IMR-90 (cell line): Measurements from ENCODE around the gene HOXD8. TPM values are rescaled to one million over a fixed set of nuclear protein-coding genes. Genes with fewer than 3 reads are reported as not detected.

Experiments
- ATAC-seq: fragments of 200-7000 bp; cut with Tn5 transposase; 2 replicates; pipeline ENCODE4 v1.9.1; 2020; ENCODE audit warnings: low read depth, mild to moderate bottlenecking, moderate library complexity
- BruUV-seq: library from RNA; stranded (reverse); fragments of 400-500 nt; replicated peaks from 2 replicates; lab custom pipeline; 2021; lab: Mats Ljungman, UMichigan
- CTCF ChIA-PET: fragments of 300-600 bp; formaldehyde crosslinking; extraction: SDS; loops from one replicate; lab custom pipeline; 2021; ENCODE audit warnings: antibody characterized with exemption; lab: Yijun Ruan, JAX
- POLR2A ChIA-PET: fragments of 300-600 bp; sonication (Branson Sonifier 250); formaldehyde crosslinking; loops from one replicate; lab custom pipeline; 2022; ENCODE audit warnings: antibody characterized with exemption; ENCODE audit not compliant: unreplicated experiment; lab: Charles Lee
- DNase-seq: peaks from one replicate; pipeline ENCODE4 v3.0.0; 2013
- H2AFZ ChIP-seq: replicated peaks from 2 replicates; pipeline ENCODE3; 2013; ENCODE audit warnings: low read length, mild to moderate bottlenecking; ENCODE audit not compliant: poor library complexity
- H2AK5ac ChIP-seq: 2 replicates; pipeline ENCODE4 v1.6.1; 2013; ENCODE audit warnings: low read depth, low read length, inconsistent platforms
- H2AK9ac ChIP-seq: replicated peaks from 2 replicates; pipeline ENCODE3; 2013; ENCODE audit warnings: mild to moderate bottlenecking, low read depth, low read length, moderate library complexity; ENCODE audit not compliant: poor library complexity
- H2BK120ac ChIP-seq: 2 replicates; pipeline ENCODE4 v1.6.1; 2013; ENCODE audit warnings: low read depth, low read length, inconsistent platforms
- H2BK15ac ChIP-seq: 3 replicates; pipeline ENCODE4 v1.6.1; 2013; ENCODE audit warnings: low read depth, low read length, inconsistent platforms
- H2BK20ac ChIP-seq: 2 replicates; pipeline ENCODE4 v1.6.1; 2013; ENCODE audit warnings: low read depth, mild to moderate bottlenecking, inconsistent platforms, low read length, moderate library complexity
- H2BK5ac ChIP-seq: 2 replicates; pipeline ENCODE4 v1.6.1; 2013; ENCODE audit warnings: mild to moderate bottlenecking, low read depth, low read length, inconsistent platforms; ENCODE audit not compliant: poor library complexity, severe bottlenecking
- H3K14ac ChIP-seq: replicated peaks from 2 replicates; pipeline ENCODE4 v1.6.1; 2013; ENCODE audit warnings: low read depth, low read length, inconsistent platforms
- H3K18ac ChIP-seq: 2 replicates; pipeline ENCODE4 v1.6.1; 2013; ENCODE audit warnings: low read depth, low read length, control low read depth
- H3K23ac ChIP-seq: 2 replicates; pipeline ENCODE4 v1.6.1; 2013; ENCODE audit warnings: low read depth, low read length, inconsistent platforms
- H3K27ac ChIP-seq: 2 replicates; pipeline ENCODE4 v1.5.1; 2013; ENCODE audit warnings: mild to moderate bottlenecking, control low read depth, low read length; ENCODE audit not compliant: insufficient read depth
- H3K27me3 ChIP-seq: 2 replicates; pipeline ENCODE4 v1.6.1; 2013; ENCODE audit warnings: low read length; ENCODE audit not compliant: control insufficient read depth, insufficient read depth
- H3K36me3 ChIP-seq: 2 replicates; pipeline ENCODE4 v1.6.1; 2013; ENCODE audit warnings: low read length, mixed read lengths; ENCODE audit not compliant: control insufficient read depth, insufficient read depth
- H3K4ac ChIP-seq: 2 replicates; pipeline ENCODE4 v1.6.1; 2013; ENCODE audit warnings: low read depth, low read length, inconsistent platforms
- H3K4me1 ChIP-seq: 2 replicates; pipeline ENCODE4 v1.6.1; 2013; ENCODE audit warnings: low read length, mixed read lengths; ENCODE audit not compliant: control insufficient read depth, insufficient read depth
- H3K4me2 ChIP-seq: 2 replicates; pipeline ENCODE4 v1.6.1; 2013; ENCODE audit warnings: low read depth, mild to moderate bottlenecking, control low read depth, low read length, moderate library complexity
- H3K4me3 ChIP-seq: 2 replicates; pipeline ENCODE4 v1.5.1; 2013; ENCODE audit warnings: low read depth, mild to moderate bottlenecking, control low read depth, low read length, moderate library complexity; ENCODE audit not compliant: insufficient read depth
- H3K56ac ChIP-seq: 2 replicates; pipeline ENCODE4 v1.6.1; 2013; ENCODE audit warnings: low read length, inconsistent platforms; ENCODE audit not compliant: insufficient read depth; ENCODE audit errors: extremely low read depth
- H3K79me1 ChIP-seq, 2 experiments: 2 replicates each; pipeline ENCODE4 v1.6.1; 2013; ENCODE audit warnings: low read length in 2 of 2, inconsistent platforms in 1 of 2, low read depth in 1 of 2
- H3K9ac ChIP-seq: 2 replicates; pipeline ENCODE4 v1.6.1; 2013; ENCODE audit warnings: low read depth, low read length, control low read depth
- H3K9me1 ChIP-seq: 2 replicates; pipeline ENCODE4 v1.6.1; 2013; ENCODE audit warnings: low read length, inconsistent platforms; ENCODE audit not compliant: insufficient read depth
- H3K9me3 ChIP-seq: 2 replicates; pipeline ENCODE4 v1.6.1; 2013; ENCODE audit warnings: low read length; ENCODE audit not compliant: control insufficient read depth, insufficient read depth
- H4K20me1 ChIP-seq: 2 replicates; pipeline ENCODE4 v1.6.1; 2013; ENCODE audit warnings: low read length, inconsistent platforms; ENCODE audit not compliant: insufficient read depth
- H4K5ac ChIP-seq: 2 replicates; pipeline ENCODE4 v1.6.1; 2013; ENCODE audit warnings: mild to moderate bottlenecking, low read depth, low read length, control low read depth
- H4K8ac ChIP-seq, 2 experiments: 2 replicates each; pipeline ENCODE4 v1.6.1; 2013; ENCODE audit warnings: low read depth in 2 of 2, low read length in 2 of 2, control low read depth in 1 of 2, inconsistent platforms in 1 of 2
- H4K91ac ChIP-seq: 2 replicates; pipeline ENCODE4 v1.6.1; 2013; ENCODE audit warnings: low read depth, low read length, inconsistent platforms; ENCODE audit not compliant: insufficient read depth
- BHLHE40 ChIP-seq: fragments of 150-350 bp; IDR thresholded peaks from 2 replicates; pipeline ENCODE4 v1.6.1; 2016; ENCODE audit warnings: mild to moderate bottlenecking, low read depth, low read length
- CHD1 ChIP-seq: IDR thresholded peaks from 2 replicates; pipeline ENCODE4 v1.6.1; 2012; ENCODE audit warnings: low read depth, low read length, improper control_type of control experiment
- CTCF ChIP-seq: conservative IDR thresholded peaks from 2 replicates; pipeline ENCODE4 v1.5.1; 2012; ENCODE audit warnings: mild to moderate bottlenecking, low read depth, low read length, improper control_type of control experiment
- ELK1 ChIP-seq: fragments of 150-350 bp; IDR thresholded peaks from 2 replicates; pipeline ENCODE4 v1.6.1; 2016; ENCODE audit warnings: low read depth, mild to moderate bottlenecking, low read length, moderate library complexity, borderline replicate concordance
- FOS ChIP-seq: fragments of 150-350 bp; IDR thresholded peaks from 2 replicates; pipeline ENCODE4 v1.6.1; 2016; ENCODE audit warnings: low read depth, low read length
- MAFK ChIP-seq: IDR thresholded peaks from 2 replicates; pipeline ENCODE4 v1.6.1; 2012; ENCODE audit warnings: low read depth, low read length, improper control_type of control experiment
- MAZ ChIP-seq: IDR thresholded peaks from 2 replicates; pipeline ENCODE4 v1.6.1; 2012; ENCODE audit warnings: low read depth, mild to moderate bottlenecking, low read length, improper control_type of control experiment, moderate library complexity, borderline replicate concordance
- MXI1 ChIP-seq: IDR thresholded peaks from 2 replicates; pipeline ENCODE4 v1.6.1; 2012; ENCODE audit warnings: low read depth, mild to moderate bottlenecking, low read length, moderate library complexity, borderline replicate concordance
- NFE2L2 ChIP-seq: fragments of 150-350 bp; IDR thresholded peaks from 2 replicates; pipeline ENCODE4 v1.6.1; 2016; ENCODE audit warnings: low read depth, mild to moderate bottlenecking, low read length
- POLR2A ChIP-seq: IDR thresholded peaks from 2 replicates; pipeline ENCODE4 v1.6.1; 2012; ENCODE audit warnings: mild to moderate bottlenecking, low read depth, low read length
- RAD21 ChIP-seq: IDR thresholded peaks from 2 replicates; pipeline ENCODE4 v1.6.1; 2012; ENCODE audit warnings: low read length, improper control_type of control experiment
- RCOR1 ChIP-seq: IDR thresholded peaks from 2 replicates; pipeline ENCODE4 v1.6.1; 2012; ENCODE audit warnings: mild to moderate bottlenecking, low read length, improper control_type of control experiment; ENCODE audit not compliant: insufficient replicate concordance
- RFX5 ChIP-seq: IDR thresholded peaks from 2 replicates; pipeline ENCODE4 v1.8.0; 2012; ENCODE audit warnings: low read depth, mild to moderate bottlenecking, low read length, moderate library complexity
- SMC3 ChIP-seq: fragments of 150-350 bp; IDR thresholded peaks from 2 replicates; pipeline ENCODE4 v1.6.1; 2016; ENCODE audit warnings: low read depth, mild to moderate bottlenecking, antibody characterized with exemption, low read length, moderate library complexity
- WGBS, 2 experiments: methylation state at CpG; one replicate each; pipeline versions ENCODE4 v1.1.5 to v1.1.7; 2013; ENCODE audit warnings: missing lambda C conversion rate in 2 of 2; ENCODE audit not compliant: insufficient read length in 1 of 2; ENCODE audit errors: extremely low coverage in 2 of 2; 5-methylcytosine and 5-hydroxymethylcytosine counted together
- dilution Hi-C: fragments of 300-500 bp; cut with HindIII; formaldehyde crosslinking; loops from one replicate; pipeline ENCODE4 v1.14.3; 2018; ENCODE audit warnings: low sequenced_read_pairs; ENCODE audit not compliant: unreplicated experiment
- in situ Hi-C: fragments of 300-500 bp; cut with MboI; formaldehyde crosslinking; loops from 3 replicates; pipeline ENCODE4 v1.14.3; 2019; ENCODE audit warnings: low sequenced_read_pairs, inconsistent platforms, mixed read lengths
- intact Hi-C: fragments of 100-400 bp; cut with micrococcal nuclease; formaldehyde crosslinking; loops from 2 replicates; pipeline ENCODE4 v1.10.0; 2022
- polyA plus RNA-seq, 3 experiments: library from polyadenylated mRNA; depleted of rRNA; stranded (reverse); fragments of >200 nt; gene quantifications; 2 replicates each; pipeline ENCODE4 v1.2.3, GENCODE V29; 2012; ENCODE audit warnings: low replicate concordance in 1 of 3
- total RNA-seq: library from RNA; depleted of rRNA; stranded (reverse); fragments of >200 nt; gene quantifications from 2 replicates; pipeline ENCODE4 v1.2.3, GENCODE V29; 2012
- TF ChIP-seq, protein P1 (sequence below): fragments of 150-350 bp; IDR thresholded peaks from 2 replicates; pipeline ENCODE4 v1.6.1; 2017; ENCODE audit warnings: mild to moderate bottlenecking, antibody characterized with exemption, low read length, low read depth

HOXD8 gene
- total and polyA plus RNA-seq, 2 of the 4 experiments (the other 2 are of a cell fraction), result not detected

DNA sequence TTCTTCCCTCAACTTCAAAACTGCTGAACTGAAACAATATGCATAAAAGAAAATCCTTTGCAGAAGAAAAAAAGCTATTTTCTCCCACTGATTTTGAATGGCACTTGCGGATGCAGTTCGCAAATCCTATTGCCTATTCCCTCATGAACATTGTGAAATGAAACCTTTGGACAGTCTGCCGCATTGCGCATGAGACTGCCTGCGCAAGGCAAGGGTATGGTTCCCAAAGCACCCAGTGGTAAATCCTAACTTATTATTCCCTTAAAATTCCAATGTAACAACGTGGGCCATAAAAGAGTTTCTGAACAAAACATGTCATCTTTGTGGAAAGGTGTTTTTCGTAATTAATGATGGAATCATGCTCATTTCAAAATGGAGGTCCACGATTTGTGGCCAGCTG is 8.4 kb downstream of the HOXD8 start:
- Histone ChIP-seq H2AFZ (no peak overlapping the region), H3K27ac (no peak overlapping the region)
- in situ Hi-C loops, result no loop called here

More for the DNA sequence above, 8.4 kb downstream of the HOXD8 start:
- Histone ChIP-seq H3K4me3 (no peak overlapping the region), H4K20me1 (no peaks in the 10 kb centered on the region), H2BK15ac (no peak overlapping the region), H3K4ac (no peak overlapping the region), H4K8ac (no peak overlapping the region), H3K27me3 (peaks cover 85% of the 10 kb centered on the region), H2BK5ac (no peak overlapping the region), H3K9ac (no peak overlapping the region), H2AK5ac (no peak overlapping the region), H3K4me2 (no peak overlapping the region), H3K4me1 (no peaks in the 10 kb centered on the region), H2BK20ac (no peak overlapping the region), H2AK9ac (no peak overlapping the region), H3K9me3 (peaks cover 3% of the 10 kb centered on the region), H3K9me1 (no peaks in the 10 kb centered on the region), H2BK120ac (no peak overlapping the region), H3K18ac (no peak overlapping the region), H4K91ac (no peak overlapping the region), H3K14ac (no peak overlapping the region), H3K36me3 (no peaks in the 10 kb centered on the region), H3K23ac (no peak overlapping the region), H4K5ac (no peak overlapping the region), H3K79me1 (no peaks in the 10 kb centered on the region), H3K56ac (no peak overlapping the region)
- no peak for DNase-seq
- ATAC-seq, result no peak
- ChIA-PET CTCF (interaction anchor here (0.7 to 1.0 kb wide), 2 partner anchors 11 to 514 kb away, joined by 3 to 4 read pairs; no protein-coding TSS in a partner anchor), POLR2A (no interaction called here)
- intact Hi-C loops (no loop called here), dilution Hi-C loops (no loop called here)
- no peak for TF ChIP-seq CTCF
- no peak for TF ChIP-seq CHD1
- no peak for TF ChIP-seq BHLHE40
- no peak for TF ChIP-seq ELK1
- TF ChIP-seq, protein P1, sequence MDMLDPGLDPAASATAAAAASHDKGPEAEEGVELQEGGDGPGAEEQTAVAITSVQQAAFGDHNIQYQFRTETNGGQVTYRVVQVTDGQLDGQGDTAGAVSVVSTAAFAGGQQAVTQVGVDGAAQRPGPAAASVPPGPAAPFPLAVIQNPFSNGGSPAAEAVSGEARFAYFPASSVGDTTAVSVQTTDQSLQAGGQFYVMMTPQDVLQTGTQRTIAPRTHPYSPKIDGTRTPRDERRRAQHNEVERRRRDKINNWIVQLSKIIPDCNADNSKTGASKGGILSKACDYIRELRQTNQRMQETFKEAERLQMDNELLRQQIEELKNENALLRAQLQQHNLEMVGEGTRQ, result no peak
- no peak for TF ChIP-seq RAD21
- TF ChIP-seq NFE2L2, result no peak
- no peak for TF ChIP-seq RFX5
- TF ChIP-seq MAZ, result no peak
- no peak for TF ChIP-seq SMC3
- no peak for TF ChIP-seq RCOR1
- no peak for TF ChIP-seq POLR2A
- no peak for TF ChIP-seq MXI1
- TF ChIP-seq MAFK, result no peak
- TF ChIP-seq FOS, result no peak
- WGBS, 2 experiments, result 11% methylated on average over 3 of the region's 8 CpGs; no CpG with 5 or more reads in 1 of the 2 experiments
- BruUV-seq, result no TSS peak
